GM12801 (cell line): Measurements from ENCODE around the gene UBE2Q2.

Source experiments
- TF ChIP-seq, protein P1 (sequence below): IDR thresholded peaks from one replicate; pipeline ENCODE4 v1.5.1; 2011; ENCODE audit warnings: control low read depth; ENCODE audit not compliant: insufficient read length; ENCODE audit errors: extremely low read depth

UBE2Q2 gene

DNA sequence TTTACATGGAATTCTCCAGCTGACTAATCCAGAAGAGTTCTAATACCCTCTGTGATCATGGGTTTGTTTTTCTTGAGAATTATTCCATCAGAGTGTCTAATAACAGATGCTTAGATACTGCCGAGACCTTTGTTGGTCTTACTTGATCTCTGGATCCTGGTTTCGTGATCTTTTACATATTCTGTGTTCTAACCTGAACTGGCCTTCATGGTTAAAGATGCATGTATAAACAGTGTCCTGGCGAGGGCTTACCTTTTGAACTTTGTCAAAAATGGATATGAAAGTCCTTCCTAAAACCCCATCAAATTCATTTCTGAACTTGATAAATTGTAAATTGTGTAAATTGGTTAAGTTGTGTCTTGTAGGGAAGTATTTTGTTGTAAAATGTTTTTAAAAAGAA, 24.8 kb downstream of the UBE2Q2 start:
- TF ChIP-seq, protein P1, sequence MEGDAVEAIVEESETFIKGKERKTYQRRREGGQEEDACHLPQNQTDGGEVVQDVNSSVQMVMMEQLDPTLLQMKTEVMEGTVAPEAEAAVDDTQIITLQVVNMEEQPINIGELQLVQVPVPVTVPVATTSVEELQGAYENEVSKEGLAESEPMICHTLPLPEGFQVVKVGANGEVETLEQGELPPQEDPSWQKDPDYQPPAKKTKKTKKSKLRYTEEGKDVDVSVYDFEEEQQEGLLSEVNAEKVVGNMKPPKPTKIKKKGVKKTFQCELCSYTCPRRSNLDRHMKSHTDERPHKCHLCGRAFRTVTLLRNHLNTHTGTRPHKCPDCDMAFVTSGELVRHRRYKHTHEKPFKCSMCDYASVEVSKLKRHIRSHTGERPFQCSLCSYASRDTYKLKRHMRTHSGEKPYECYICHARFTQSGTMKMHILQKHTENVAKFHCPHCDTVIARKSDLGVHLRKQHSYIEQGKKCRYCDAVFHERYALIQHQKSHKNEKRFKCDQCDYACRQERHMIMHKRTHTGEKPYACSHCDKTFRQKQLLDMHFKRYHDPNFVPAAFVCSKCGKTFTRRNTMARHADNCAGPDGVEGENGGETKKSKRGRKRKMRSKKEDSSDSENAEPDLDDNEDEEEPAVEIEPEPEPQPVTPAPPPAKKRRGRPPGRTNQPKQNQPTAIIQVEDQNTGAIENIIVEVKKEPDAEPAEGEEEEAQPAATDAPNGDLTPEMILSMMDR: no peak

DNA sequence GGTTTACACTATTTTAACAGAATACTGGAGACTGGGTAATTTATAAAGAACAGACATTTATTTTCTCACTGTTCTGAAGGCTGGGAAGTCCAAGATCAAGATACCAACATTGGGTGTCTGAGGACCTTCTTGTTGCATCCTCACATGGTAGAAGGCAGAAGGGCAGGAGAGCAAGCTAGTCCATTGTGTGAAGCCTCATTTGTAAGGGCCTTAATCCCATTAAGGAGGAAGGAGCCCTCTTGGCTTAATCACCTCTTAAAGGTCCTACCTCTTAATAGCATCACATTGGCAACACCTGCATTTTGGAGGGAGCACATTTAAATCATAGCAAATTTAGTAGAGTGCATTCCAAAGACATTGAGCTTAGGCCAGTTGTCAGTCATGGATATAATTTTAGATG, 26.2 kb downstream of the UBE2Q2 start:
- TF ChIP-seq, protein P1: no peak

DNA sequence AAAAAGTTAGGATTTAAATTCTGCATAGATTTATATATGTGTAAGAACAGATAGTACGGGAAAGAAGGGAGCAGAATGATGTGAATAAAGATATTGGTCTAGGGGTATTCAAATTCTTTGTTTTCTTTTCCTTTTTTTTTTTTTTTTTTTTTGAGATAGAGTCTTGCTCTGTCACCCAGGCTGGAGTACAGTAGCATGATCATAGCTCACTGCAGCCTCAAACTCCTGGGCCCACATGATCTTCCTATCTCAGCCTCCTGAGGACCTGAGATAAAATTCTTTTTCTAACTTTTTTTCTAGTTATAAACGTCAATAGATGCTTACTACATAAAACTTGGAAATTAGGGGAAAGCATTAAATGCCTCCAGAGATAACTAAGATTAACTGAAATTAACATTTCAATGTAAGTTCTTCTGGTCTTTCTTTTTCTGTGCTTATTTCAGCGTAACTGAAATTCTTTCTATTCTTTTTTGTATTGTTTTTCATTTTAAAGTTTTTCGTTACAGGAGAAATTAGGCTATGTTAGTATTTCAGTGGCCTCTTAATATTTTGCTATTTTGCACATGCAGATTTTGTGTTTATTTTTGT, 29.2 kb downstream of the UBE2Q2 start:
- TF ChIP-seq, protein P1: no peak

DNA sequence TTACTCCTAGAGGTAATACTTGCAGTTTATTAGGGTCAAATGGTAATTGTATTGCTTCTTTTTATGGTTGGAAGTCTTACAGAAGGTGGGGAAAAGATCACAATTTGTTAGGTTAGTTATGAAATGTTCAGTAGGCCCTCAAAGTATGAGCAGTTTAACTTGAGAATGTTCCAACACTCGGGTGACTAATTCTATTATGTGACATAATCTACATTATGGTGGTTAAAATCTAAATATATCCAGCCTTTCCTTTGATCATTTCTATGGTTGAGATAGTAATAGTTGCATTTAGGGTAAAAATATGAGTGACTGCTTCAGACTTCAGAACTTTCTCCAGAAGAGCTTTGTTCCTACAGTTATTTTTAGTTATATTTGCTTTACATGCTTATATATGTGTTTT, 40.8 kb downstream of the UBE2Q2 start:
- TF ChIP-seq, protein P1: no peak

DNA sequence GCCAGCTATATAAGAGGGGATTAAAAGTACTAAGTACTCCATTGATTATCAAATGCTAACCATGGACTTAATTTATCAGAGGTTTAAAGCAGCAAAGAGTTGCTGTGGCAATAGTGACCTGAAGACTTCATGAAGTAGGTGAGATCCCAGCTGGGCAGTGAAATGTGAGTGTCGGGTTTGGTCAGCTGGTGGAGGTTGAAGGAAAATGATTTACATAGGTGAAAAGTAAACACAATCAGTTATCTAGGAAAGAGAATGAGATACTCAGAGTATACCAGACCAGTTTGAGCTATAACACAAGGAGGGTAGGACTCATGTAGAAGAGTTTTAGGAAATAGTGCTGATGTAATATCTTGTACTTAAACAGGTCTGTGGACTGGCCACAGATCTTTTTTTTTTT, 43.9 kb downstream of the UBE2Q2 start:
- TF ChIP-seq, protein P1: no peak

DNA sequence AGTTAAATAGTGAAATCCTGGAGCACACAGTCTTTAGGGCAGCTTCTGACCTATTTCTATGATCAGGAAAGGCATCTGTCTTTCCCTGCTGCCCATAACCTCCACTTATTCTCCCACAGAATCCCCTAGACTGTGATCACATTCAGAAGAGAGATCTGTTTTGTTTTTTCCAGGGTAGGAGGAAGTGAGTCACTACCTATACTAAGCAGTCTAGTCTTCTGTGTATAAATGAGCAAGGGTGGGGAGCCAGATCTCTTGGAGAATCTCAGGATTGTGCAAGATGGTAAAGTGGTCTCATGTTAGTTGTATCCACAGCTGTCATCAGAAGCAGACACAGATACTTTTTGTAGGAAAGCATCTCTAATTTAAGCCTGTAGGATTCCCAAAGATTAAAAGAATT, 48.6 kb downstream of the UBE2Q2 start:
- TF ChIP-seq, protein P1: no peak

DNA sequence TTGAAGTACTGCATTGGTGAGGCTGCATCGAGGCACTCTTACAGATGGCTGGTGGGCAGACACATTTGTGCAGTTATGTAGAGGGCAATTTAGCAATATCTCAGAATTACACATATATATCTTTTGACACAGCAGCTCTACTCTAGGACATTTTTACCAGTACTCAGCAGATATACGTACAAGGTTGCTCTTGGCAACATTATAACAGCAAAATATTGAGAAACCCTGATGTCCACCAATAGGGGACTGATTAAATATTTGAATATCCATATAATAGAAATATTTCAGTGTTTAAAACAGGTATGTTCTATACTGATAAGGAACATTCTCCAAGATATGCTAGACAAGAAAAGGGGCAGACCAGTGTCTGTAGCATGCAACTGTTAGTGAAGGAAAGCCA, 52.5 kb downstream of the UBE2Q2 start:
- TF ChIP-seq, protein P1: no peak

DNA sequence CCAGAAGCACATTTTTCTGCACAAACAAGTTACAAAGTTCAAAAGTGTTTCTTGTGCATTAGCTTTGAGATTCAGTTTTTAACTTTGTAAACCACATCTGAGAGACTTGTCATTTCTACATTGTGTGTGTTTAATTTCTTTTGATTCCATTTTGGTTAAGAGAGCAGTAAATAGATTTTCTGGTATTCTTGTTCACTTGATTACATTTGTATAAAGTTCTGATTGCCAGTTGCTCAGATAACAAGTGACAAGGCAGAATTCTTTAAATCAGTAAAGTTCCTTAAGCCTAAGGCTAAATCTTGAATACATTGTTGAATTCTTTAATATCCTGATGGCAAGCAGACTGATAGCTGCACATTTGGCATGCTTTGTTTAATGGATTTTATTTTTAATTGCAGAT, 57.3 kb downstream of the UBE2Q2 start:
- TF ChIP-seq, protein P1: no peak
